H4 (cell line): Measurements from ENCODE around the gene GREM2. TPM values are rescaled to one million over a fixed set of nuclear protein-coding genes. Genes with fewer than 3 reads are reported as not detected.

ENCODE experiments used
- DNase-seq: peaks from one replicate; pipeline ENCODE4 v3.0.0-alpha.2; 2015; ENCODE audit warnings: low spot score
- total RNA-seq: library from RNA; depleted of rRNA; stranded (reverse); fragments of >200 nt; shearing (Covaris generic); gene quantifications from 2 replicates; pipeline ENCODE4 v1.2.3, GENCODE V29; 2014

GREM2 gene
- total RNA-seq, 1 experiment from 2014 or later, result 0.08 TPM

DNA sequence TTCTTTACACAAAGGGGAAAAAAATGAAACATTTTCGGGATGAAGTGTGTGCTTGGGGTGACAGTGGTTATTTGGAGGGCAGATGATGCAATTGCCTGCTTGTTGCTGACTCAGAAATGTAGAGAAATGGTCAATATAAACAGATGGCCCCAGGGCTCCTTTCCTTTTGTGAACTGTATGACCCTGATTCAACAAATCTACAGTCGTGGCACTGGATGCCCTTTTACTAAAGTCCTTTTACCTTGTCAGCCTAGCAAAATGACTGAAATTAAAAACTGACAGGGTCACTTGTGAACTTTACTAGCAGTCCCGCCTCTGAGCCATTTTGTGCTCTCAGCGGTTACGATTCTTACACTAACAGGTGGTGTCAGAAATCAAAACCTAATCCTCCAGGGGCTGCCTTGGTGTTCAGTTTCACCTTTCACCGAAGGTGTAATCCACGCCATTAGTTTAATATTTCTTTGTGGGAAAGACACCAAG, 49.8 kb downstream of the GREM2 start:
- DNase-seq, result no peak

DNA sequence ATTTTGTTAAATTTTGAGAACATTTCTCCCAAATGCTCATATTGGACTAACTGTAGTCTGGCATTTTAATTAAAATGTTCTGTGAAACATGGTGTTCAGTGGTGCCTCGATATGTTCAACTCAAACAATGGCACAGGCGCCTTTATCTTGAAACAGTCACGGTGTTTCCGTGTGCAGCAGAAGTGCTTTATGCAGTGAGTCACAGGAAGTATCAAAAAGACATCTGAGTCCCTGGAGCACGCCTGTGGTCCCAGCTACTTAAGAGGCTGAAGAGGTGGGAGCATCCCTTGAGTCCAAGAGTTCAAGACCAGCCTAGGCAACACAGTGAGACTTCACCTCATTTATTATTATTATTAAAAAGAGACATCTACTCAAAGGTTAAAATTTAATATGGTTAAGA, 52.2 kb downstream of the GREM2 start:
- DNase-seq, result peak; percentile 43

DNA sequence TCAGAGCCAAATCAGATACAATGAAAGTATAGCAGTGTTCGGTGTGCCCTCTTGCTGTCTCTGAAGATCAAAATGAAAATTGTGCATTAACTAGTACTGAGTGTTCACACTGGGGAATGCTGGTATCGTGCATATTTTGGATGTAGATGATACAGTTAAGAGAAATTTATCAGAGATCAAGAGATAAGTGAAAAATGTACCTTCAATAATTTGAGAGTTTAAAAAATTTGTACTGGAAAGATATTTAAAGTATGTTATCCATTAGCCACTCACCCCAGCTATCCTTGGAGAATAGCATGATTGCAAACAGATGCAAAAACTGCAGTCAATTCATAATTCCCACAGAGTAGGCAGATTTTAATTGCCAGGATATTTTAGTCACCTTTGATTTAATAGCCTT, 56.4 kb downstream of the GREM2 start:
- no peak for DNase-seq

DNA sequence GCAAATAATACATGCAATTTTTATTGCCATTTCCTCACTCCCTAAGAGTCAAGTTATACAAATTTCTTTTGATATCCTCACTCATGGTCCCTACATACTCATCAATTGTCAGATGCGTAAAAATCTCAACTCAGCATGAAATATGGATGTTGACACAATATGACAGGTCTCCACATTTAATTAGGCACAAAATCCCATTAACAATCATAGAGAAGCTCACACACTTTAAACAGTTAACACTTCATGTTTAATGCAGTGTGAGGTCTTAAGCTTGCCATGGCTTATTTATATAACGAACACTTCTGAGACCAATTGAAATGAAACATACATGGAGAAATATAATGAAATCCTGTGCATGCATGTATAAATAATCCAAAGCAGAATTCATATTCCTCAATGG, 58.6 kb downstream of the GREM2 start:
- DNase-seq, result no peak

DNA sequence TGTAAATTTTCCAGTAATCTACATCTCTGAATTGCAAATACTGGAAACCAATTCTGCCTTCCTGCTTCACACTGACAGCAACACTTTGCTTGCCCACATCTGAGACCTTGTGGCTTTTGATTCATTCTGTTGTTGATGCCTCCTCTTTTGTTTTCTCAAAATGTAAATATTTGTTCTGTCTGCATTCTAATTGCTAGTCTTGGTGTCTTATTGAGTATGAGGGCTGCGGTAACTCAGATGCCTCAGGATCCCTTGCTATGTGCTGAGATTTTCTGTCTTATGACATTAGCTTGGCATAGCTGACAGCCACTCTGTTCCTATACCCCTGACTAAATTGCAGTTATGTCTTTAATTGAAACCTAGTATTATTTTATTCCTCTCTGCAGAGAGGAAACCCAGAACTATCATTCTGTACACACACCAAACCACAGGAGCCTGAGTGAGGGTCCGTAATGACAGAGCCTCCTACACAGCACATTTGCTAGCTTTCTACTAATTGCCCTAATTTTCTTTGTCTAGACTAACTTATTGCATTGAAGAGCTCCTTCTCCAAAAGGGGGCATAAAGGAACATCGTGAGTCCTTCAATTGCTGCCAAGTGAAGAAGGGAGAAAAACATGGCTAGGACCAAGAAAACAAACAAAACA, 72.1 kb downstream of the GREM2 start:
- DNase-seq, result no peak

DNA sequence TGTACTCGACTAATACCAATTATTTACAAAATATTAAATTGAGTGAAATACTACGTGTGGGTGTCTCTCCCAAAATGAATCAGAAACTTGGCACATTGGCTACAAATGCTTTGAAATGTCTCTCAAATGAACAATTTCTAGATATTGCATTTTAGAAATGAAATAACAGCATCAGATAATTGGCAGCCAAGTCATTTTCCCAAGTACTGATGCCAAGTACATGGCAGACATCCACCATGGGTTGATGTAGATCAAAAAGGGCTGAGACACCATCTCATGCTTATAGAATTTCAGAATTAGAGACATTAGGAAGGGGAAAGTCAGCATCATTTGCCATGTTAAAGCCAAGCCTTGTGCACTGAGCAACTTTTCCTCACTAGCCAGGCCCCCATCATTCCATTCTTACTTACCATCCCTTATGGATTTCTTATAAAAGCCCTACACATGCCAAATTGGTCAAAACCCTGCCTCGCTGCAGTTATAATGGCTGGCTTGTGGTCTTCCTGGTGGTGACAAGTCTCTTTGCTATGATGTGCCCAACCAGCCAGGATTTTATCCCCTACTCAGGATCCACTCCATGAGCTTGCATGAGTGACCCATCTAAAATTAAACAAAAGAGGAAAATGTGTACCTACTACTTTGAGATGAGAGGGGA, 73.1 kb downstream of the GREM2 start:
- DNase-seq, result no peak

DNA sequence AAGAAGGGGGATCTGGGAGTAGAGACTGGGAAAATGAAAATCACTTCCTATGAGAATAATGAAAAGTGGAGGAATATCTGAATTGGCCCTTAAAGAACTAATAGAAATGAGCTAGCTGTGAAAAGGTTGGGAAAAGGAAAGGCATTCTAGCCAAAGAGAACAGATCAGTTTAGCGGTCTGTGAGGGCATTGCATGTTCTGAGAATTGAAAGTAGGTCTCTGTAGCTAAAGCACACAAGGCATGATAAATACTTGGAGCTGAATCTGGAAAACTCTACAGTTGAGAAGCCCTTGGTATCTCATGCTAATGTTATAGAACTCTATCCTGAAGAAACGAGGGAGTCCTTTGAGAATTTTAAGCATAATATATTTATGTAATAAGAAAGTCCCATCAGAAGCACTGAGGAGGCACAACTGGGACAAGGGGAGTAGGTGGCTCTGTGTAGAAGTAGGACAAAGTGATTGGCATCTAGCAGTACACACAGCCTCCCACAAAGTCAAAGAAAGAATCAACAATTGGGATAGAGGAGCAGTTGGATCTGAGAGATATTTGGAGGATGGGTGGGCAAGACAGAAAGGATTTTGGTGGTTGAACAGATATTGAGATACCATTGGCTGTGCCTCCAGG, 78.7 kb downstream of the GREM2 start:
- DNase-seq, result no peak

DNA sequence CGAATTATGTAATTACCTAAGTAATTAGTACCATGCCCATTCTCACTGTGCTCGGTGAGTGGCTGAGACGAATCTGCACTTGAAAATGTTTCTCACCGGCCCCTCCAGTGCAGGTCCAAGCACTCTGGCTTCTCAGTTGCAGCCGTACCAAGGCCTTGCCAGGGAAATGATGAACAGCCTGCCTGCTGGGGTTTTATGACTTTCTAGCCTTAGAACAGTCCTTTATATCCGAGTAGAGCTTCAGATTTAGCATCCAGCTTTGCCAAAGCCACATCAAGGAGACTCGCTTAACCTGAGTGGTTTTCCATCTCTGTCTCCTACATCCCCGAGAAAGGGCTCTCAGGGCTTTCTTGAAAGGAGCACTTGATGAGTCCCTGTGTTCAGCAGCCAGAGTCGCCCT, 83.4 kb downstream of the GREM2 start:
- no peak for DNase-seq

DNA sequence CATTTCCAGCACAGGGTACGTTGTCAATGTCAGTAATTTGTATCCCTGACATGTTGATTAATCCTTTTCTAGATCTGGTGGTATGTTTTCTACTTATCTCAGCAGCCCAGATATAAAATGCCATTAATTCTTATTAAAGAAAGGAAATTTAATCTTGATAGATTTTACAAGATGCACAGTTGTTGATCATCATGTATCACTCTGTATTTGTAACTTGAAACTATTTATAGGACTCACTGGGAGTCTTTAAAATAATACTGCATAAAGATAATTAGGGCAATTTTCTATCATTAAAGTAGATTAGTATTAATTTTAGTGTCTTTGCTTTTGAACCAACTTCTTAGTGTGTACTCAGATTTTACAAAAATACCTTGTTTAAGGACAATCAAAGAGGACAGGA, 84.9 kb downstream of the GREM2 start:
- DNase-seq, result no peak

DNA sequence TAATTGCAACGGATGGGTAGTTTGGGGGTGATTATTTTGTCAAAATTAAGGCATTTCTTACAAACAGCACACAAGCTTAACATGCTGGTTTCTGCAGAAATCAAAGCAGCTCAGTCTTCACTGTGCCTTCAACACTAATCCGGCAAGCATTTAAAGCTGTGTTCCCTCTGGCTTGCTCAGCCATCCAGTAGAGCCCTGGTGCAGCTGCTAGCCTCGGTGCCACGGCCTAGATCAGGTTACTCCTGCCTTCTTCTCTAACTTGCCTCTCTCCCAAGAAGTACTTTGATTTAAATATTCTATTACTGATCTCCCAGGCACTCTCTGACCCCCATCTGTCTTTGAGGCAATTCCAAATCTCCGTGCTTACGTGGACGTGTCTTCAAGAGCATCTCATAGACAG, 85.6 kb downstream of the GREM2 start:
- DNase-seq, result no peak

DNA sequence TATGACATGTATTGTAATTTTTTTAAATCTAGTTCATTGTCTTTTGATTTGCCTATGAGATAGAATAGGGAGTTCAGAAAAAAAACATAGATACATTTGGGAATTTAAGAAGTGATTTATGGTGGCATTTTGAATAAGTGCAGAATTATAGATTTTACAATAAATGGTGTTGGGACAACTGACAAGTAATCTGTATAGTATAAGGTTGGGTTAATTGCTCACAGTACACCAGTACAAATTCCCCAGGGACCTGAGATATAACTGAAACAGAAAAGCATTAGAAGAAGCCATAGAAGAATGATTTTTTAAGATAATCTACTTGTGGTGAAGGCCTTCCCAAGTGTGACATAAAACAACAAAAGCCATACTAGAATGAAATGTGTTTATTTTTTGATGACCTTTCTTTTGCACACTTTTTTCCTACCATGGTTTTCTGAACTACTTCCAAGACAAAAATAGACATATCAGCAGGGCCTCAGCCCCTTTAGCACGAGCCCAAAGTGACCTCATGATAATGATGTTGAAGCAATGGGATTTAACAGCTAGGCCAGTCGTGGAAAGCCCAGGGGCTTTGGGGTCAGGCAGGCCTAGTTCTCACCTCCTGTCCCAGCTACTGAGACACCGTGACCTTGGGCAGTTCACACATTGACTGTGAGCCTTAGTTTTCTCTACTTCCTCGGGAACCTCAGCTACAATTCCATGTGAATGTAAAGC, 87.4 kb downstream of the GREM2 start:
- DNase-seq, result no peak

DNA sequence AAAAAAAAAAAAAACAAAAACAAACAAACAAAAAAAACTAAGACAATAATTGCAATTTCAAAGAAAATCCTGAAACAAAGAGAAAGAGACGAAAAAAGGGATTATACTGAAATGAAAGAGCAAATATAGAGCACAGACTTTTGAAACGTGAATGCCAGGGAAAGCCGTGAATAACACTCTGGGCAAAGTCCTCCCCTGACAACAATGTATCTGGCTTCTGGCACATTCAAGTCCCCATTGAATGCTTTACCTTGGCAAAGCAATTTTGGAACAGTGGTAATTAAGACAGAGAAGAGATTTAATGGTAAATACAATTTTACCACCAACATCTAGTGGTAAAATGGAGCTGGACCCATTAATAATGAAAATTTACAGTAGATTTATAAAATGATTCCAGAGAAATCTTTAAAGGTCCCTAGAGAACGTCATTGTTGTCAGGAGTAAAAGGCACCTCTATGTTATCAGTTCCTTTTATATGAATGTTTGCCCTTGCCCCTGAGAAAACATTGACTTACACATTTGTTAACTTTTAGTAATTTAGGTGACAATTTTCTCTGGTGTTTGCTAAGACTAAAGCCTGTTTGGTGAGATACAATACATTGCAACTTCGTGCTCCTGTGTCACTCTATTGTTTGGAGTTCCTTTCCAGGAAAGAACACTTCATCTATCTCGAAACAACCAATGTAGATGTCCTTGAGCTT, 89.7 kb downstream of the GREM2 start:
- DNase-seq, result no peak

DNA sequence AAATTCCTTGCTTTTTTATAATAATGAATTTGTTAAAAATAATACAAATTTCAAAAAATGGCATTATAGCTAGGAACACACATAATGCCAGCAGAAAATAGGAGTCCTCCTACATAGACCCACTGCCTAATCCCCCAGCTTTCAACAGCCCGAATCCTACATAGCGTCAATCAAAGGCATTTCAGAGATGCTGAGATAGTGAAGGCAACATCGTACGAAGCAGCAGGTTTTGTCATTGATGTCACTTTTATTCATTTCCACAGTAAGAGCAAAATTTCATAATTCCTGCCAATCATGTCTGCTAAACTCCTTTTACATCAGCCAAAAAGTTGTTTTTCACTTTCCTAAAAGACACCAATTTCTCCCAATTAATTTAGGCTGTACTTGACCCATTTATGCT, 94.1 kb downstream of the GREM2 start:
- no peak for DNase-seq

DNA sequence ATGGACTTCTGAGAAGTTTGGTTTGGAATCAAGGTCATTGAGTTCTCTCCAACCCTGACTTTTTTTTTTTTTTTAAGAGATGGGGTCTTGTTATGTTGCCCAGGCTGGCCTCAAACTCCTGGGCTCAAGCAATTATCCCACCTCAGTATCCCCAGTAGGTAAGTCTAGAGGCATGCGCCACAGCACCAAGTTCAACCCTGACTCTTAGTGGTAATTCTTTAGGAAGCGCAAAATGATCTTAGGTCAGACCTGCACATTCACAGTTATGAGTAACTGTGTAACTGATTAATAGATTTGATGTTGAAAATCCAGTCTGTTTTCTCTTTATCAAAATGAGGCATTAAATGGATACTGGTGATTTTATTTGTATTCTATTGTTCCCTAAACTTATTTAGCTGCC, 95.9 kb downstream of the GREM2 start:
- DNase-seq, result no peak

DNA sequence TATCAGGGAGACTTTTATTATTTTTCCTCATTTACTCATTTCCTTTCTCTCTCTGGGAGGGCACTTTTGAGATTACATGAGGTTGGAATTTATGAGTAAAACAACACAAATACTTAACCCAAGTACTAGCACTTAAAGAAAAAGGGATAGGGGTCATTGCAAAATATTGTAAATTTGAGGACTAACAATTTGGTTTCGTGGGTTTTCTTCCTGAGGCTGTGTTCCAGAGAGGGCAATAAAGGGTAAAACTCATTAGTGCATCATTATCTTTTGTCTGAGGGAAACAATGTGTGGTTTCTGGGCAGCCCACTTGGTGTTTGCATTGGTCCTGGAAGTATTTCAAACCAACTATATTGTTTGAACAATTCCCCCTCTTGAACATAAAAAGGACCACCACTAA, 96.5 kb downstream of the GREM2 start:
- DNase-seq, result peak; percentile 12

DNA sequence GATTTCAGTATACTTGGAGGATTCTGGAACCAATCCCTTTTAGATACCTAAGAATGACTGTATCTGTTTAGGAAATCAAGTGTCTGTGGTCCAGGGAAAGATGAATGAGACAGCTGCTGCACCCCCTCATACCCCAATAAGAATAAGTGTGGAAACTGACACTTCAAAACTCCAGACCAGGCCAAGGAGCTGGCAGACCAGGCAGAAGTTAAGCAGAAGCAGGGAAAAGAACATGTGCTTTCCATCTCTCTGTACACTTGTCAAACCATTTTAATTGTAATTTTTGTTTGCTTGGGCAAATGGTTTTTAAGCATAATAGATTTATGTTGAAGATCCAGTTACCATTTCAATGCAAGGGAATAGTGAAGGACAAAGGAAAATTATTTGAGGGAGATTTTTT, 100.2 kb downstream of the GREM2 start:
- no peak for DNase-seq

DNA sequence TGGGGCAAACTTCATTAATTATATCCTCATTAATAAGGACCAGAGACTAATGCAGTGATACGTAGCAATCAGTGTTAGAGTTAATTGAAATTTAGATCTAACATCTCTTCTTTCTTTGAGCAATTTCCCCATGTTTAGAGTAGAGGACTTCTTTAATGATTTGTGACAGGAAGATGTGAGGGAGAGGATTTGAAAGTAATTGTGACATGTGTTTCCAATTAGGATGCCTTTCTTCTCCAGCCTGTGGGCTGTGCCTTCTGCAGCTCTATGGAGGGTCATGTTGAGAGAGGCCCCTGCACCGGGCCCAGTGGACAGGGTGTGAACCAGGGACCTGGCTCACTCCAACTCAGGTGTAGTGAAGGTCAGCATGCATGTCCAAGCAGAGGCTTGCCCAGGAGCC, 103.0 kb downstream of the GREM2 start:
- DNase-seq, result no peak

DNA sequence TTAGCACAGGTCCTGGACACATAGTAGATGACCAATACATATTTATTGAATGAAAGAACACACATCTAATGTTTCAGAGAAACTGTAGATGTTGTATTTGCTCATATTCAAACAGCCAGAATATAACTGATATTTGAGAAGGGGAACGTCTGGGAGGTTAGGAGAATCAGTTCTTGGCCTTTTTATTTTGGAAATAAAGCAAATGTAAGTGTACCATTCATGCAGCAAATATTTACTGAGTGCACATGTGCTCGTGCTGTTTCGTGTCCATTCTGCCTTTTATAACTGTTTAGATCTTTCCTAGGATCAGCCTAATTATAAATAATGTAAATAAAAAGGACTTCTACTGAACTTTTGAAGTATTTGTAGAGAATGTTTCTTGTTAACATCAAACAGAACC, 103.8 kb downstream of the GREM2 start:
- no peak for DNase-seq

DNA sequence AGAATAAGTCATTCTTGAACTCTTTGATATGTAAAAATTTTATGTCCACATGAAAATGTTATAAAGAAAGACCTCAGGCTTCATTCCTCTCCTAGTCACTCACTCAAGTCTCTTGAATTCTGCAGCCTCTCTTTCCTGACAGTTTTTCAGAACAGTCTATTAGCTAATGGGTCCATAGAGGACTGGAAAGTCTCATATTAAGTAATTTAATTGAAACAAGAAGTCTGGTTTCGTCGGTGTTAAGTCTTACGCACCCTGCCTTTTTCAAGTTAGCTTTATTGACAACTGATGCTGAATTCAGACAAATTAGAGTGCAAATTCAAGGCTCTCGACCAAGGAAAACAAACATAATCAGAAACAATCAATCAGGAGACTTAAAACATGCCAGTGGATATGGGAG, 105.8 kb downstream of the GREM2 start:
- no peak for DNase-seq

DNA sequence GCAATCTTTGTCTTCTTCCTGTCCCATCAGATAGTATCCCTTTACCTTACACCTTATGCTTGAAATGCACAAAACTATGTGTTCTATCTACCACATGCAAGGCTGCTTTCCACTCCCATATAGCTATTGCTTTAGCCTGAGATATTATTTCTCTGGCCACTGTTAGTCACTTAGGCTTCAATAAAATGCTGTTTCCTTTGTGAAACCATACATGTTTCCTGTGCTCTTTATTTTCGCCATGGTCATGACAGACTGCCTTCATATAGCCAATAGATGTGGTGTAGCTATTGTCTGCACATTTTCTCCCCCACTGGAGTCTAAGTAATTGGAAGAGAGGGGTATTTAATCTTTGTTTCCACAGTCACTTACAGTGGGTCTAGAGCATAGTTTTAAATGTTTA, 108.4 kb downstream of the GREM2 start:
- no peak for DNase-seq

DNA sequence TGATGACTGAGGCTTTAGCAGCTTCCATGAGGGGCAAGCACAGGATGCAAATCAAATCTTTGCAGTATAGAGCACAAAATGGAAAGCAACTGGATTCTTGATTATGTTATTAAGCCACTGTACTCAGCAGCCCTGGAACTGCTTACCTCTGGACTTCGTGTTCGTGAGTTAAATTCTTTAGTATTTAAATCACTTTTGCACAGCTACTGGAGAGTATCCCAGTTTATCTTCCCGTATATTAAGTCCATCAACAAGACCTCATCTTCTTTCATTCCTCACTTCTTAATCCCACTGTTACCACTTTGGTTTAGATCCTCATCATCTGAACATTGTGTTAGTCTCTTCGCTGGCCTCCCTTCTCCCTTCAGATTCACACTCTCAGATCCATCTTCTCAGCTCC, 108.9 kb downstream of the GREM2 start:
- no peak for DNase-seq

DNA sequence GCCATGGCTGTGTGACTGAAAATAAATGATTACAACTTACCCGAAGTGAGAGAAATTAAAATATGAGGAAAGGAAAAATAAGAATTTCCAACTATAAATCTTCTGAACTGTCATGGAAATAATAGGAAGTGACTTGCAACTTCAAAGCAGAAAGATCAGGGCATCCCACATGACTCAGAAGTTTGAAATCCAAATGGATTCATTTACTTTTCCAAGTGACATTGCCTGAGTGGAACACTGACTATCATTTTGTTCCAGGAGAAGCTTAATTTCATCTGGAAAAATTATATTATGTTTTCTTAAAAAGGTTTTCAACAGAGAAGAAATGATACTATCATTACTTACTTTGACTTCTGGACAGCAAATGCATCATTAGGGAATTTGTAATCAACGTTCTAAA, 110.8 kb downstream of the GREM2 start:
- DNase-seq, result no peak
